ENCODE data around the gene CFAP99. TPM values are rescaled to one million over a fixed set of nuclear protein-coding genes. Genes with fewer than 3 reads are reported as not detected.

The CFAP99 gene
- total RNA-seq, 2 donors from 2014 or later, result not detected

DNA sequence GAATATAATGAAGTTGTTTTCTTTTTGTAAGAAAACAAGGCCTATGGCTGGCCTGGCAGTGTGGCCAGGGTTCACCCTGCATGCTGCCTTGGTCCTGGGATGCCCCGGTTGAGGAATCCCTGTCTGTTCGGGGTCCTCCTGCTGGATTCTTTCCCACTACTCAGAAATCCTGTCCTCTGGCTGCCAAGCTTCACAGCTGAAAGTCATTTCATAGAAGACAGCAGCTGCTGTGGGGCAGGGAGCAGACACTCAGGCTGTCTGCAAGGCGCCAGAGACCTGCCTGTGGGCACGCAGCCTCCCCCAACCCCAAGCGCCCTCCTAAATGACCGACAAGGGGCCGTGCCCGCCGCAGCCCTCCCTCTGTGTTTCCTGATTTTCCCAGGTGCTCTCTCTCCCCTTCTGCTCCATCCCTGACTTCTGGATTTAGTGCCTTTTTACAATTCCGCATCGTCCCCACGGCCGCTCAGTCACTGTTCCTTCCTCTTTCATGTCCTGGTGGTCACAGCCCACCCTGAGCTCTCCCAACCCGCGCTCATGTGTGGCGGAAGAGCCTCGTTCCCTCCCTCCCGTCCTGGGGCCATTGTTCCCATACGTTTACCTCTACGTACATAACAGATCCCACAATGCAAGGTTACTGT lies 27.9 kb upstream of the CFAP99 start:
- TF ChIP-seq, protein P1, sequence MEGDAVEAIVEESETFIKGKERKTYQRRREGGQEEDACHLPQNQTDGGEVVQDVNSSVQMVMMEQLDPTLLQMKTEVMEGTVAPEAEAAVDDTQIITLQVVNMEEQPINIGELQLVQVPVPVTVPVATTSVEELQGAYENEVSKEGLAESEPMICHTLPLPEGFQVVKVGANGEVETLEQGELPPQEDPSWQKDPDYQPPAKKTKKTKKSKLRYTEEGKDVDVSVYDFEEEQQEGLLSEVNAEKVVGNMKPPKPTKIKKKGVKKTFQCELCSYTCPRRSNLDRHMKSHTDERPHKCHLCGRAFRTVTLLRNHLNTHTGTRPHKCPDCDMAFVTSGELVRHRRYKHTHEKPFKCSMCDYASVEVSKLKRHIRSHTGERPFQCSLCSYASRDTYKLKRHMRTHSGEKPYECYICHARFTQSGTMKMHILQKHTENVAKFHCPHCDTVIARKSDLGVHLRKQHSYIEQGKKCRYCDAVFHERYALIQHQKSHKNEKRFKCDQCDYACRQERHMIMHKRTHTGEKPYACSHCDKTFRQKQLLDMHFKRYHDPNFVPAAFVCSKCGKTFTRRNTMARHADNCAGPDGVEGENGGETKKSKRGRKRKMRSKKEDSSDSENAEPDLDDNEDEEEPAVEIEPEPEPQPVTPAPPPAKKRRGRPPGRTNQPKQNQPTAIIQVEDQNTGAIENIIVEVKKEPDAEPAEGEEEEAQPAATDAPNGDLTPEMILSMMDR (conservative IDR thresholded peaks at IDR 0.05), result no peak
- H3K27me3 Mint-ChIP-seq (ENCODE audit: insufficient read depth), result no peaks in the 10 kb centered on the region
- no peak for DNase-seq
- Histone ChIP-seq H3K9ac (ENCODE audit: extremely low read depth, low read length, poor library complexity, severe bottlenecking) (no peak overlapping the region), H3K36me3 (ENCODE audit: control insufficient read depth, insufficient read depth, low read length) (no peaks in the 10 kb centered on the region), H3K4me3 (ENCODE audit: low read length) (no peak overlapping the region), H3K27me3 (ENCODE audit: control insufficient read depth, insufficient read depth, low read length, poor library complexity, severe bottlenecking) (no peaks in the 10 kb centered on the region), H3K9me3 (ENCODE audit: control insufficient read depth, low read length) (no peaks in the 10 kb centered on the region), H3K4me1 (ENCODE audit: control insufficient read depth, insufficient read depth, low read length) (no peaks in the 10 kb centered on the region), H3K27ac (ENCODE audit: low read depth, low read length) (no peak overlapping the region)
- no peaks in the 10 kb centered on the region for H3K9me3 Mint-ChIP-seq
- 68 to 71% methylated on average over 9 to 20 of the region's 20 CpGs for WGBS, 2 experiments (ENCODE audit: insufficient coverage in 1 of 2, insufficient read length in 1 of 2)
- H3K4me1 Mint-ChIP-seq, result peaks cover 38% of the 10 kb centered on the region
- H3K36me3 Mint-ChIP-seq (ENCODE audit: low read depth), result no peaks in the 10 kb centered on the region
- H3K27ac Mint-ChIP-seq, result peak overlapping the region; percentile 67
- peak overlapping the region; percentile 27 for H3K4me3 Mint-ChIP-seq

DNA sequence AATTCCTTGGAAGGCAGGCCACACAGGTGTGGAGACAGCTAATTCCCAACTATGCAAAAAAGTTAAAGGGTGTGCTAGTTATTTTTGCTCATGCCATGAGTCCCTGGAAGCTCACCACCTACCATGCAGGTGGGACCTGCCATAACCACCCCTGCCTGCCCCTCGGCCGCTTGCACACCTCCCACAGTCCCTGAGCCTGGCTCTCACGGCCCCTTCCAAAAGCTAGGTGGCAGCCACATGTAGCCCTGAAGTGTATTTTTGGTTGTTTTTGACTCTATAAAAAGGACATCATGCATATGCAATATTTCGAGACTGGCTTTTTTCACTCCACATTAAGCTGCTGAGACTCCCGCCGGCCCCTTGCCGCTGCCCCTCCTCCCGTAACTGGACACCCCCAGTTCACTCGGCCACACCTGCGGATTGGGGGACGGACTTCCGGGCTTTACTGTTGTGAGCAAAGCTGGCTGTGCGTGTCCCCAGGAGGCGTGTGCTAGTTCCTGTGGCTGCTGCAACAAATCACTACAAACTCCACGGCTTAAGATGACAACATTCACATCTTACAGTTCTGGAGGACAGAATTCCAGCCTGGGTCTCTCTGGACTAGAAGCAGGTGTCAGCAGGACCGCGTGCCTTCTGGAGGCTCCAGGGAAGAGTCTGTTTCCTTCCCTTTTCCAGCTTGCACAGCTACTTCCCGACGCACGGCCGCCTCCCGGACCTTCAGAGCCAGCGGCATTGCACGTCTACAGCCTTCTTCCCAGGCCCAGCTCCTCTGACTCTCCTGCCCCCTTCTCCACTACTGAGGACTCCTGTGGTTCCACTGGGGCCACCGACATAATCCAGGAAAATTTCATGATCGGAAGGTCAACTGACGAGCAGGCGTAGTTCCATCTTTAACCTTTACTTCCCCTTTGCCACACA lies 25.1 kb upstream of the CFAP99 start:
- WGBS, 2 experiments (ENCODE audit: insufficient coverage in 1 of 2, insufficient read length in 1 of 2), result 55 to 59% methylated on average over 24 to 28 of the region's 28 CpGs
- TF ChIP-seq, protein P1 (conservative IDR thresholded peaks at IDR 0.05), result peak; percentile 12
- Histone ChIP-seq H3K9ac (ENCODE audit: extremely low read depth, low read length, poor library complexity, severe bottlenecking) (no peak overlapping the region), H3K4me3 (ENCODE audit: low read length) (no peak overlapping the region), H3K4me1 (ENCODE audit: control insufficient read depth, insufficient read depth, low read length) (no peaks in the 10 kb centered on the region), H3K27ac (ENCODE audit: low read depth, low read length) (no peak overlapping the region), H3K27me3 (ENCODE audit: control insufficient read depth, insufficient read depth, low read length, poor library complexity, severe bottlenecking) (no peaks in the 10 kb centered on the region), H3K9me3 (ENCODE audit: control insufficient read depth, low read length) (no peaks in the 10 kb centered on the region), H3K36me3 (ENCODE audit: control insufficient read depth, insufficient read depth, low read length) (no peaks in the 10 kb centered on the region)
- H3K27ac Mint-ChIP-seq, result no peak overlapping the region
- peaks cover 32% of the 10 kb centered on the region for H3K4me1 Mint-ChIP-seq
- no peaks in the 10 kb centered on the region for H3K9me3 Mint-ChIP-seq
- no peaks in the 10 kb centered on the region for H3K27me3 Mint-ChIP-seq (ENCODE audit: insufficient read depth)
- DNase-seq, result peak; percentile 87
- no peaks in the 10 kb centered on the region for H3K36me3 Mint-ChIP-seq (ENCODE audit: low read depth)
- peak overlapping the region; percentile 28 for H3K4me3 Mint-ChIP-seq

DNA sequence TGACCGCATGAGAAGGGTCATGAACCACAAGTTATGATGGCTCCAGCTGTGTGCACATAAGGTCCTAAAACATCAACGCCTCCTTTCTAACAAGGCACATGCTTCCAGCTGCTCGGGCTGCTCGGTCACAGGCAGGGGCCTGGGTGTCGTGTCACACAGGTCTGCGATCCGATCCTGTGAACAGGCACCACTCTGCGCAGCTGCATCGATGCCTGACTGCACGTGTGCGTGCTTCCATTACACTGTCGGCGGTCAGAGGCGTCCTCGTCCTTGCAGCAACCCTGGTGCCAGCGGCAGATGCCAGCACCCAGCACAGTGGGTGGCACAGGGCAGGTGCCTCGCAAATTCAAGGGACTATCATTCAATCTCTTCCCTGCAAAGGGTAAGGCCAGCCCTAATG lies 24.2 kb upstream of the CFAP99 start:
- Mint-ChIP-seq H3K27ac (no peak overlapping the region), H3K4me1 (peaks cover 27% of the 10 kb centered on the region), H3K4me3 (no peak overlapping the region), H3K9me3 (no peaks in the 10 kb centered on the region), H3K27me3 (ENCODE audit: insufficient read depth) (no peaks in the 10 kb centered on the region), H3K36me3 (ENCODE audit: low read depth) (no peaks in the 10 kb centered on the region)
- Histone ChIP-seq H3K9ac (ENCODE audit: extremely low read depth, low read length, poor library complexity, severe bottlenecking) (no peak overlapping the region), H3K4me3 (ENCODE audit: low read length) (no peak overlapping the region), H3K27ac (ENCODE audit: low read depth, low read length) (no peak overlapping the region), H3K4me1 (ENCODE audit: control insufficient read depth, insufficient read depth, low read length) (no peaks in the 10 kb centered on the region), H3K9me3 (ENCODE audit: control insufficient read depth, low read length) (no peaks in the 10 kb centered on the region), H3K36me3 (ENCODE audit: control insufficient read depth, insufficient read depth, low read length) (no peaks in the 10 kb centered on the region), H3K27me3 (ENCODE audit: control insufficient read depth, insufficient read depth, low read length, poor library complexity, severe bottlenecking) (no peaks in the 10 kb centered on the region)
- TF ChIP-seq, protein P1 (conservative IDR thresholded peaks at IDR 0.05), result no peak
- no peak for DNase-seq
- WGBS, 2 experiments (ENCODE audit: insufficient coverage in 1 of 2, insufficient read length in 1 of 2), result 93 to 95% methylated on average over 14 to 17 of the region's 17 CpGs
